Measurements from ENCODE around the gene AR. TPM values are rescaled to one million over a fixed set of nuclear protein-coding genes. Genes with fewer than 3 reads are reported as not detected.

AR gene
- total RNA-seq, 1 donor from 2014 or later = 6.7 TPM

DNA sequence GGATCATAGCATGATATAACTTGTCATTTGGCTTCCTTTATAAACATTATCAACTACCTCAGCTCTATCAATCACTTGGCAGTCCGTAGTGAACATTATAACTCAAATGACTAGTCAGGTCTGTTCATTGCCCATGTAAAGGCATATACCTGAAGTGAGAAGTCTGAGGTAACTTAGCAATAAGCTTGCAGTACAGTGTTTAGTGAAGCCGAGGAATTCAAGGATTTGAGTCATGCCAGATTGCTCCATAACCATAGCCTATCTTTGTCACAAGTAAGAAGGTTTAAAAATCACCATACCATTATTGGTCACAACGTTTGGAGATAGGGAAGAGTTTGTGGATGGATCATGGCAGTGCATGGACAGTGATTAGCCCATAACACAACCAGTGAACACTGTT, 41.6 kb downstream of the AR start:
- peaks cover 6% of the 10 kb centered on the region for H3K4me1 Mint-ChIP-seq
- Histone ChIP-seq H3F3A (ENCODE audit: low read depth) (no peaks in the 10 kb centered on the region), H3K79me2 (ENCODE audit: low read depth) (no peaks in the 10 kb centered on the region), H4K20me1 (ENCODE audit: low read depth) (no peaks in the 10 kb centered on the region), H3K36me3 (no peaks in the 10 kb centered on the region), H3K4me1 (no peaks in the 10 kb centered on the region), H2AFZ (replicated peaks) (no peak overlapping the region), H3K9me3 (ENCODE audit: low read depth) (peaks cover 3% of the 10 kb centered on the region), H3K9ac (no peak overlapping the region), H3K4me3 (no peak overlapping the region), H3K27me3 (no peaks in the 10 kb centered on the region), H3K27ac (no peak overlapping the region), H3K4me2 (no peak overlapping the region)
- no peak overlapping the region for H3K27ac Mint-ChIP-seq
- no peak for DNase-seq (ENCODE audit: low spot score)
- H3K27me3 Mint-ChIP-seq (ENCODE audit: insufficient read depth, low read depth) = no peaks in the 10 kb centered on the region
- TF ChIP-seq, protein P1, sequence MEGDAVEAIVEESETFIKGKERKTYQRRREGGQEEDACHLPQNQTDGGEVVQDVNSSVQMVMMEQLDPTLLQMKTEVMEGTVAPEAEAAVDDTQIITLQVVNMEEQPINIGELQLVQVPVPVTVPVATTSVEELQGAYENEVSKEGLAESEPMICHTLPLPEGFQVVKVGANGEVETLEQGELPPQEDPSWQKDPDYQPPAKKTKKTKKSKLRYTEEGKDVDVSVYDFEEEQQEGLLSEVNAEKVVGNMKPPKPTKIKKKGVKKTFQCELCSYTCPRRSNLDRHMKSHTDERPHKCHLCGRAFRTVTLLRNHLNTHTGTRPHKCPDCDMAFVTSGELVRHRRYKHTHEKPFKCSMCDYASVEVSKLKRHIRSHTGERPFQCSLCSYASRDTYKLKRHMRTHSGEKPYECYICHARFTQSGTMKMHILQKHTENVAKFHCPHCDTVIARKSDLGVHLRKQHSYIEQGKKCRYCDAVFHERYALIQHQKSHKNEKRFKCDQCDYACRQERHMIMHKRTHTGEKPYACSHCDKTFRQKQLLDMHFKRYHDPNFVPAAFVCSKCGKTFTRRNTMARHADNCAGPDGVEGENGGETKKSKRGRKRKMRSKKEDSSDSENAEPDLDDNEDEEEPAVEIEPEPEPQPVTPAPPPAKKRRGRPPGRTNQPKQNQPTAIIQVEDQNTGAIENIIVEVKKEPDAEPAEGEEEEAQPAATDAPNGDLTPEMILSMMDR (IDR thresholded peaks at IDR 0.05) = no peak
- TF ChIP-seq EZH2phosphoT487 (IDR thresholded peaks at IDR 0.05) (no peak), EZH2 (IDR thresholded peaks at IDR 0.05) (no peak)
- H3K9me3 Mint-ChIP-seq = peaks cover 3% of the 10 kb centered on the region
- H3K36me3 Mint-ChIP-seq = peaks cover 2% of the 10 kb centered on the region
- H3K4me3 Mint-ChIP-seq = no peak overlapping the region

DNA sequence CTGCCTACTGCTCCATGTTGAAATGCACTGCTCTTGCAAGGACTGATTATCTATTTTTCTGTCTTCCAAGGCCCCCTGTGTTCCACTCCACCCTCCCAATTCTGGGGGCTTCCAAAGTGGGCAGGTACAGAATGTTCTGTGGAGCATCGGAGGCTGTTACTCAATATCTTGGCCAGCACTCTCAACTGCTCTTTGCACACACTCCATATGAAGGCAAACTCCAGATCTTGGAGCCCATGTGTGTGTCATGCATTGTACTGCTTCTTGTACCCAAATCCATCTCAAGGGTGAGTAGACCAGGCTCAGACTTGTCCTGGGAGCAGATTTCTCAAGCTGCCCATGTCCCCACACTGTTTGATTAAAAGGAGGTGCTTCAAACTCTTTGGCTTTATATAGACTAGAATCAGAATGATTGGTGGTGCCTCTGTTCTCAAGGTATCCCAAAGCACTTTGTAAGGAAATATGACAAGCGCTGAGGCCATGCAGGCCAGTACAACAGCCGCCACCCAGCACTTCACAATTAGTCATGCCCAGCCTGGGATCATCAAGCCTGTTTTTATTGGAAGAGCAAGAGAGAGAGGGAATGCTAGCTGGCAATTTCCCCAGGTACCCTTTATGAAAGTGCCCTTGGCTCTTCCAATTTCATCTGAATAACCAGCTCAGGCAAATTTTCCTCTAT, 44.3 kb downstream of the AR start:
- Mint-ChIP-seq H3K27me3 (ENCODE audit: insufficient read depth, low read depth) (no peaks in the 10 kb centered on the region), H3K36me3 (peaks cover 2% of the 10 kb centered on the region), H3K4me3 (no peak overlapping the region), H3K9me3 (peaks cover 5% of the 10 kb centered on the region), H3K27ac (no peak overlapping the region), H3K4me1 (peaks cover 6% of the 10 kb centered on the region)
- H4K20me1 ChIP-seq (ENCODE audit: low read depth) = no peaks in the 10 kb centered on the region
- H3K4me2 ChIP-seq = no peak overlapping the region
- no peaks in the 10 kb centered on the region for H3K36me3 ChIP-seq
- no peaks in the 10 kb centered on the region for H3K4me1 ChIP-seq
- H2AFZ ChIP-seq (replicated peaks) = no peak overlapping the region
- H3K27me3 ChIP-seq = no peaks in the 10 kb centered on the region
- H3F3A ChIP-seq (ENCODE audit: low read depth) = no peaks in the 10 kb centered on the region
- H3K27ac ChIP-seq = no peak overlapping the region
- H3K9ac ChIP-seq = no peak overlapping the region
- H3K4me3 ChIP-seq = no peak overlapping the region
- TF ChIP-seq EZH2phosphoT487 (IDR thresholded peaks at IDR 0.05) (no peak), EZH2 (IDR thresholded peaks at IDR 0.05) (no peak)
- TF ChIP-seq, protein P1 (IDR thresholded peaks at IDR 0.05) = no peak
- no peaks in the 10 kb centered on the region for H3K79me2 ChIP-seq (ENCODE audit: low read depth)
- DNase-seq (ENCODE audit: low spot score) = no peak
- H3K9me3 ChIP-seq (ENCODE audit: low read depth) = no peaks in the 10 kb centered on the region

DNA sequence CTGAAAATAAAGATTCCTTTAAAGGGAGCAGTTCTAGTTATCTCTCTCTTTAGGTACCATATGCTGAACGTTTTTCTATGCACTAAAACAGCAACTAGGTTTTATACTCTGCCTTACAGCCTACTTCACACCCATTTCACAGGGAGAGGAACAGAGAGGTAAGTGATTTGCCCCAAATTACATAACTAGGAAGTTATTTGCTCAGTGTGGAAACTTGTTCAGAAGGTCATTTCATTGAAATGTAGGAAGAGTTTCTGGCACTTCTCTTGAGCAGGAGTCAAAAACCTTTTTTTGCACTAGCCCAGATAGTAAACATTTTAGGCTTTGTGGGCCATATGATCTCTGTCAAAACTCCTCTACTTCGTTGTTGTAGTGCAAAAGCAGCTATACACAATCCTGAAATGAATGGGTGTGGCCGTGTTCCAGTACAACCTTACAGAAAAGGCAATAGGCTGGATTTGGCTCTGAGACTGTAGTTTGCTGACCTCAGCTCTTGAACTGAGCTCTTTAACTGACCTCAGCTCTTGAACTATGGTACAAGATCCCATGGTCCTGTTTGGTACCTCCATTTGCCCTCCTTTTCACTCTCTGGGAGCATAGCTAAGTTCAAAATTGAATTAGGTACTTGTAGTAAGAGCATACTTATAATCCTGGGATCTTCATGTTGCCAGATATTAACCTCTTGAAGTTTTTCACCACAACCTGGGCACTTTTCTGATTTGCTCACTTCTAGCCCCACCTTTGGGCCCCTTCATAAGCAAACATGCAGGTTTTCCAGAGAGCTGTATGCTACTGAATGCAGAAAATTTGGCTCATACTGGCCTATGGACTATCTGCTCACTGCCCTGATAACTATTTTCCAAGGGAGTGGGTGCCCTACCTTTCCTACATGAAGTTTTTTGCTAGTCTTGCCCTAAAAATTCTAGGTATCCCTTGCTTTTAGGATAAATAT, 53.3 kb downstream of the AR start:
- Histone ChIP-seq H3K27ac (no peak overlapping the region), H3K4me3 (no peak overlapping the region), H3K4me1 (no peaks in the 10 kb centered on the region), H3K9ac (no peak overlapping the region), H3K79me2 (ENCODE audit: low read depth) (no peaks in the 10 kb centered on the region), H4K20me1 (ENCODE audit: low read depth) (no peaks in the 10 kb centered on the region), H3K4me2 (no peak overlapping the region), H3K36me3 (no peaks in the 10 kb centered on the region), H3K9me3 (ENCODE audit: low read depth) (no peaks in the 10 kb centered on the region), H3F3A (ENCODE audit: low read depth) (no peaks in the 10 kb centered on the region), H3K27me3 (no peaks in the 10 kb centered on the region), H2AFZ (replicated peaks) (no peak overlapping the region)
- Mint-ChIP-seq H3K27me3 (ENCODE audit: insufficient read depth, low read depth) (no peaks in the 10 kb centered on the region), H3K36me3 (no peaks in the 10 kb centered on the region), H3K4me1 (no peaks in the 10 kb centered on the region), H3K9me3 (peaks cover 2% of the 10 kb centered on the region), H3K4me3 (no peak overlapping the region), H3K27ac (no peak overlapping the region)
- no peak for DNase-seq (ENCODE audit: low spot score)
- TF ChIP-seq EZH2 (IDR thresholded peaks at IDR 0.05) (no peak), EZH2phosphoT487 (IDR thresholded peaks at IDR 0.05) (no peak)
- TF ChIP-seq, protein P1 (IDR thresholded peaks at IDR 0.05) = no peak

All from neural progenitor cell (in vitro differentiated cells).